K562 (cell line): ENCODE results near the gene ZNF473. TPM values are rescaled to one million over a fixed set of nuclear protein-coding genes. Genes with fewer than 3 reads are reported as not detected.

ENCODE experiments used
- ATAC-seq: fragments of 200-7000 bp; cut with Tn5 transposase; 3 replicates; pipeline ENCODE4 v1.9.1; 2020; ENCODE audit warnings: moderate library complexity
- BruUV-seq: library from RNA; stranded (reverse); fragments of 400-500 nt; replicated peaks from 2 replicates; lab custom pipeline; 2021; lab: Mats Ljungman, UMichigan
- CTCF ChIA-PET: fragments of 300-600 bp; formaldehyde crosslinking; extraction: SDS; loops from one replicate; lab custom pipeline; 2021; ENCODE audit warnings: low intra/inter-chr PET ratio; lab: Yijun Ruan, JAX
- POLR2A ChIA-PET: fragments of 300-600, 350-650 bp; sonication (Branson Sonifier 250); formaldehyde crosslinking; extraction: SDS; loops from one replicate; lab custom pipeline; 2021; ENCODE audit warnings: antibody characterized with exemption, inconsistent platforms; lab: Yijun Ruan, JAX
- DNase-seq, 4 experiments: peaks; one replicate each; pipeline versions ENCODE4 v3.0.0 to v3.0.0-alpha.2; 2011 to 2018; ENCODE audit warnings: low spot score in 3 of 4, mixed read lengths in 3 of 4; ENCODE audit errors: extremely low read depth in 1 of 4
- FAIRE-seq: peaks from 2 replicates; lab custom pipeline; 2011; peaks lifted over from hg19 to GRCh38; lab: Jason Lieb, UNC
- H2AFZ ChIP-seq: 2 replicates; pipeline ENCODE4 v1.6.0; 2011; ENCODE audit warnings: low read depth, low read length, control low read depth, inconsistent platforms
- H3K27ac ChIP-seq: fragments of 200-600 bp; 3 replicates; pipeline ENCODE4 v1.8.0; 2011; ENCODE audit warnings: low read depth, mild to moderate bottlenecking, control low read depth, inconsistent platforms, low read length, moderate library complexity, mixed read lengths; ENCODE audit errors: extremely low read depth
- H3K27me3 ChIP-seq, 2 experiments: fragments of 300-600 bp in 1 of 2; 2 replicates in 1 of 2; 3 replicates in 1 of 2; pipeline versions ENCODE4 v1.6.0 to v1.8.0; 2011; ENCODE audit warnings: inconsistent platforms in 2 of 2, low read length in 2 of 2, mild to moderate bottlenecking in 1 of 2, mixed read lengths in 1 of 2, moderate library complexity in 1 of 2; ENCODE audit not compliant: control insufficient read depth in 2 of 2, insufficient read depth in 2 of 2
- H3K36me3 ChIP-seq: fragments of 300-600 bp; 3 replicates; pipeline ENCODE4 v1.8.0; 2011; ENCODE audit warnings: mild to moderate bottlenecking, low read length, inconsistent platforms; ENCODE audit not compliant: control insufficient read depth, insufficient read depth
- H3K4me1 ChIP-seq, 2 experiments: fragments of 200-600 bp in 1 of 2; replicated peaks in 1 of 2; 2 replicates in 1 of 2; 3 replicates in 1 of 2; pipeline versions ENCODE4 v1.5.1 to v1.8.0; 2011; ENCODE audit warnings: inconsistent platforms in 2 of 2, low read length in 2 of 2, mild to moderate bottlenecking in 1 of 2, mixed read lengths in 1 of 2, moderate library complexity in 1 of 2; ENCODE audit not compliant: control insufficient read depth in 2 of 2, insufficient read depth in 2 of 2
- H3K4me2 ChIP-seq: 2 replicates; pipeline ENCODE4 v1.6.1; 2011; ENCODE audit warnings: low read length, control low read depth, inconsistent platforms, mixed read lengths; ENCODE audit not compliant: insufficient read depth
- H3K4me3 ChIP-seq: fragments of 200-600 bp; sonication (generic), shearing (Covaris generic); 2 replicates; pipeline ENCODE4 v1.5.1; 2016; ENCODE audit warnings: control low read depth, inconsistent platforms
- H3K79me2 ChIP-seq: fragments of 200-600 bp; 3 replicates; pipeline ENCODE4 v1.8.0; 2011; ENCODE audit warnings: low read length, inconsistent platforms; ENCODE audit not compliant: control insufficient read depth, insufficient read depth
- H3K9ac ChIP-seq, 2 experiments: 2 replicates each; pipeline versions ENCODE4 v1.6.0 to v1.6.1; 2011; ENCODE audit warnings: low read depth in 2 of 2, low read length in 2 of 2, control low read depth in 1 of 2, inconsistent platforms in 1 of 2, mild to moderate bottlenecking in 1 of 2, mixed read lengths in 1 of 2; ENCODE audit not compliant: insufficient read depth in 1 of 2
- H3K9me1 ChIP-seq: one replicate; pipeline ENCODE4 v1.6.0; 2011; ENCODE audit warnings: inconsistent platforms, mild to moderate bottlenecking, low read length, moderate library complexity; ENCODE audit not compliant: control insufficient read depth, insufficient read depth
- H3K9me3 ChIP-seq: replicated peaks from 2 replicates; pipeline ENCODE4 v1.5.1; 2011; ENCODE audit warnings: low read depth, low read length, inconsistent platforms; ENCODE audit not compliant: control insufficient read depth, insufficient read depth
- H4K20me1 ChIP-seq: replicated peaks from 2 replicates; pipeline ENCODE4 v1.6.1; 2011; ENCODE audit warnings: low read length, inconsistent platforms, mixed read lengths; ENCODE audit not compliant: control insufficient read depth, insufficient read depth
- ASH1L ChIP-seq: fragments of 450-650 bp; IDR thresholded peaks from 2 replicates; pipeline ENCODE4 v1.6.1; 2018; ENCODE audit warnings: borderline replicate concordance, mild to moderate bottlenecking, low read depth; ENCODE audit not compliant: partially characterized antibody
- BACH1 ChIP-seq: fragments of 200-800 bp; sonication (Bioruptor generic); IDR thresholded peaks from 2 replicates; pipeline ENCODE4 v1.6.1; 2016; ENCODE audit warnings: missing genetic modification characterization, missing compliant biosample characterization
- CREBBP ChIP-seq: IDR thresholded peaks from one replicate; pipeline ENCODE4 v1.6.1; 2012; ENCODE audit warnings: low read depth, mild to moderate bottlenecking, control low read depth, inconsistent platforms, low read length
- FIP1L1 ChIP-seq: fragments of 200-400 bp; formaldehyde crosslinking; IDR thresholded peaks from 2 replicates; pipeline ENCODE4 v1.6.1; 2018; ENCODE audit warnings: mild to moderate bottlenecking, low read depth, low read length; ENCODE audit not compliant: poor library complexity, severe bottlenecking
- GTF2E2 ChIP-seq: fragments of 200-800 bp; sonication (Bioruptor generic); IDR thresholded peaks from 2 replicates; pipeline ENCODE4 v1.6.1; 2016; ENCODE audit warnings: missing genetic modification characterization, missing compliant biosample characterization
- HDAC2 ChIP-seq: fragments of 450-650 bp; IDR thresholded peaks from 2 replicates; pipeline ENCODE4 v1.6.1; 2016; ENCODE audit warnings: mild to moderate bottlenecking
- MLLT1 ChIP-seq, 2 experiments: fragments of 450-650 bp; IDR thresholded peaks; 2 replicates each; pipeline ENCODE4 v1.6.1; 2016
- PTTG1 ChIP-seq: fragments of 450-650 bp; IDR thresholded peaks from 2 replicates; pipeline ENCODE4 v1.6.1; 2016; ENCODE audit warnings: low read depth, mild to moderate bottlenecking, missing genetic modification characterization, missing compliant biosample characterization
- SRSF1 ChIP-seq: fragments of 200-400 bp; formaldehyde crosslinking; IDR thresholded peaks from 2 replicates; pipeline ENCODE4 v1.6.1; 2017; ENCODE audit warnings: mild to moderate bottlenecking, low read depth, low read length, moderate library complexity
- SRSF9 ChIP-seq: fragments of 200-400 bp; formaldehyde crosslinking; IDR thresholded peaks from 2 replicates; pipeline ENCODE4 v1.6.1; 2017; ENCODE audit warnings: low read depth, low read length, borderline replicate concordance
- TCFL5 ChIP-seq: fragments of 250-450 bp; sonication (Bioruptor Pico); conservative IDR thresholded peaks from 2 replicates; pipeline ENCODE4 v1.6.1; 2021; ENCODE audit warnings: mild to moderate bottlenecking, moderate library complexity, matching md5 sums
- ZBTB11 ChIP-seq, 3 experiments: fragments of 200-800 bp in 1 of 3; fragments of 250-450 bp in 1 of 3; fragments of 450-650 bp in 1 of 3; sonication (Bioruptor Pico) in 1 of 3; sonication (Bioruptor generic) in 1 of 3; formaldehyde crosslinking in 1 of 3; IDR thresholded peaks; 2 replicates each; pipeline versions ENCODE4 v1.6.1 to v1.8.0; 2016 to 2022; ENCODE audit warnings: mild to moderate bottlenecking in 2 of 3, missing genetic modification characterization in 2 of 3, missing compliant biosample characterization in 1 of 3, moderate library complexity in 1 of 3
- ZNF12 ChIP-seq: sonication (generic); formaldehyde crosslinking; IDR thresholded peaks from 2 replicates; pipeline ENCODE4 v1.4.0; 2020; ENCODE audit warnings: mild to moderate bottlenecking, missing genetic modification reagents
- ZNF184 ChIP-seq: sonication (generic); formaldehyde crosslinking; IDR thresholded peaks from 2 replicates; pipeline ENCODE4 v1.5.0; 2020; ENCODE audit warnings: missing genetic modification reagents
- ZNF57 ChIP-seq: fragments of 450-650 bp; formaldehyde crosslinking; IDR thresholded peaks from 2 replicates; pipeline ENCODE4 v1.4.0; 2020; ENCODE audit warnings: mild to moderate bottlenecking, moderate library complexity
- WGBS: fragments of 100-300 bp; shearing (Covaris generic); methylation state at CpG from one replicate; pipeline ENCODE4 v1.1.6; 2016; ENCODE audit warnings: low coverage, mixed read lengths; ENCODE audit not compliant: insufficient coverage; ENCODE audit errors: missing lambda C conversion rate; 5-methylcytosine and 5-hydroxymethylcytosine counted together
- in situ Hi-C: fragments of 300-500 bp; cut with MboI; formaldehyde crosslinking; loops from 4 replicates; pipeline ENCODE4 v1.15.0; 2018; ENCODE audit warnings: inconsistent platforms, mixed read lengths
- intact Hi-C: fragments of 100-400 bp; cut with micrococcal nuclease; formaldehyde crosslinking; loops from 2 replicates; pipeline ENCODE4 v1.14.2; 2022
- polyA plus RNA-seq, 8 experiments: library from polyadenylated mRNA; depleted of rRNA in 4 of 8; stranded (reverse) in 5 of 8; unstranded in 3 of 8; fragments of >200 nt; fragmentation: Nextera tagmentation in 2 of 8; fragmentation: Illumina TruSeq in 1 of 8; extraction: Ambion mirVana in 2 of 8; extraction: Trizol in 1 of 8; gene quantifications; 2 replicates each; pipeline versions ENCODE4 v1.2.1 to v1.2.3, GENCODE V29; 2011 to 2014; ENCODE audit warnings: inconsistent platforms in 1 of 8, missing spikeins in 1 of 8
- total RNA-seq, 7 experiments: library from RNA; depleted of rRNA in 6 of 7; stranded (reverse); fragments of >200 nt in 6 of 7; fragmentation: Illumina TruSeq in 2 of 7; extraction: Trizol in 2 of 7; gene quantifications; 2 replicates each; pipeline versions ENCODE4 v1.2.1 to v1.2.3, GENCODE V29; 2011 to 2021; ENCODE audit warnings: low replicate concordance in 1 of 7

The ZNF473 gene
- total and polyA plus RNA-seq, 9 of the 15 experiments (the other 6 are each of a cell fraction or from before 2014, with no cell fraction given): 8.2 to 34.0 (median 28.5) TPM

GRCh38 chr19:50060107-50060506 lies 34.3 kb downstream of the ZNF473 start:
- Histone ChIP-seq H3K4me2 (no peak overlapping the region), H4K20me1 (no peaks in the 10 kb centered on the region), H3K36me3 (no peaks in the 10 kb centered on the region), H3K4me3 (no peak overlapping the region), H3K4me1 (no peaks in the 10 kb centered on the region; a peak in 2 of 5 replicates)
- CTCF ChIA-PET: no interaction called here
- 16% methylated on average over 15 of the region's 15 CpGs for WGBS
- TF ChIP-seq HDAC2 (no peak), FIP1L1 (no peak), PTTG1 (tag) (no peak), ZNF184 (no peak), BACH1 (tag) (no peak), GTF2E2 (no peak), ZNF12 (CRISPR knock-in tag) (no peak), TCFL5 (CRISPR knock-in tag) (no peak), MLLT1 (IDR thresholded peaks at IDR 0.05) (no peak), ZBTB11 (CRISPR knock-in tag; IDR thresholded peaks at IDR 0.05) (no peak), ZNF57 (CRISPR knock-in tag) (no peak), ASH1L (no peak), CREBBP (no peak), SRSF1 (no peak), SRSF9 (no peak)
- TF ChIP-seq, all 486 proteins: peak for 0
- DNase-seq: no peak
- Histone ChIP-seq H3K27me3 (no peaks in the 10 kb centered on the region; a peak in 1 of 5 replicates), H3K27ac (no peak overlapping the region), H3K9me1 (no peaks in the 10 kb centered on the region), H3K9me3 (peaks cover 19% of the 10 kb centered on the region), H2AFZ (no peak overlapping the region), H3K79me2 (no peaks in the 10 kb centered on the region), H3K9ac (no peak overlapping the region)
- intact Hi-C loops: no loop called here
- FAIRE-seq: no peak
- POLR2A ChIA-PET: interaction anchor here (0.7 to 1.4 kb wide), 2 partner anchors 10 to 25 kb away, joined by 4 to 6 read pairs; no protein-coding TSS in a partner anchor
- no TSS peak for BruUV-seq
- ATAC-seq: no peak
- in situ Hi-C loops: no loop called here
